Vagina (tissue), 2 donors: ENCODE measurements around the gene SMYD1. TPM values are rescaled to one million over a fixed set of nuclear protein-coding genes. Genes with fewer than 3 reads are reported as not detected.

Experiments used
- DNase-seq, 2 donors: peaks; one replicate each; pipeline ENCODE4 v3.0.0-alpha.2; 2017; ENCODE audit errors: extremely low spot score in 2 of 2
- H3K27ac ChIP-seq: fragments of 200-600 bp; sonication (generic); one replicate; pipeline ENCODE4 v1.5.1; 2019
- H3K27me3 ChIP-seq: fragments of 200-600 bp; sonication (generic); one replicate; pipeline ENCODE4 v1.5.1; 2019
- H3K36me3 ChIP-seq, 2 donors: fragments of 200-600 bp; sonication (generic); one replicate each; pipeline ENCODE4 v1.5.1; 2017 to 2019
- H3K4me1 ChIP-seq: fragments of 200-600 bp; sonication (generic); one replicate; pipeline ENCODE4 v1.5.1; 2019
- H3K4me3 ChIP-seq, 2 donors: fragments of 200-600 bp; sonication (generic); 1 replicate in 1 of 2; 2 replicates in 1 of 2; pipeline ENCODE4 v1.5.1; 2016 to 2019
- H3K9me3 ChIP-seq: fragments of 200-600 bp; sonication (generic); one replicate; pipeline ENCODE4 v1.5.1; 2019
- POLR2A ChIP-seq, 2 donors: fragments of 450-650 bp; IDR thresholded peaks; one replicate each; pipeline ENCODE4 v1.6.1; 2017; ENCODE audit warnings: antibody characterized with exemption in 2 of 2, mild to moderate bottlenecking in 2 of 2, moderate library complexity in 2 of 2
- POLR2AphosphoS5 ChIP-seq, 2 donors: sonication (generic); formaldehyde crosslinking; IDR thresholded peaks; one replicate each; pipeline ENCODE4 v1.9.0; 2017; ENCODE audit warnings: antibody characterized with exemption in 2 of 2, mild to moderate bottlenecking in 2 of 2, low read depth in 1 of 2; ENCODE audit not compliant: insufficient read depth in 1 of 2
- intact Hi-C: fragments of 100-400 bp; cut with DNase I; formaldehyde crosslinking; loops from one replicate; pipeline ENCODE4 v1.15.1; 2023
- total RNA-seq: library from RNA; depleted of rRNA; stranded (reverse); fragments of >200 nt; gene quantifications from one replicate; pipeline ENCODE4 v1.2.3, GENCODE V29; 2016
- TF ChIP-seq, protein P1 (sequence below), 3 experiments: fragments of 450-650 bp in 2 of 3; fragments of 200-600 bp in 1 of 3; sonication (generic) in 1 of 3; IDR thresholded peaks; one replicate each; pipeline ENCODE4 v1.5.1; 2017 to 2019; ENCODE audit warnings: antibody characterized with exemption in 3 of 3, mild to moderate bottlenecking in 2 of 3, moderate library complexity in 2 of 3

SMYD1 gene
- total RNA-seq, 1 donor from 2014 or later, result not detected

GRCh38 chr2:88066543-88066942 is 1.1 kb upstream of the SMYD1 start:
- H3K36me3 ChIP-seq, result no peaks in the 10 kb centered on the region
- H3K27ac ChIP-seq, result no peak overlapping the region
- intact Hi-C loops, result no loop called here
- no peaks in the 10 kb centered on the region for H3K9me3 ChIP-seq
- TF ChIP-seq, protein P1, sequence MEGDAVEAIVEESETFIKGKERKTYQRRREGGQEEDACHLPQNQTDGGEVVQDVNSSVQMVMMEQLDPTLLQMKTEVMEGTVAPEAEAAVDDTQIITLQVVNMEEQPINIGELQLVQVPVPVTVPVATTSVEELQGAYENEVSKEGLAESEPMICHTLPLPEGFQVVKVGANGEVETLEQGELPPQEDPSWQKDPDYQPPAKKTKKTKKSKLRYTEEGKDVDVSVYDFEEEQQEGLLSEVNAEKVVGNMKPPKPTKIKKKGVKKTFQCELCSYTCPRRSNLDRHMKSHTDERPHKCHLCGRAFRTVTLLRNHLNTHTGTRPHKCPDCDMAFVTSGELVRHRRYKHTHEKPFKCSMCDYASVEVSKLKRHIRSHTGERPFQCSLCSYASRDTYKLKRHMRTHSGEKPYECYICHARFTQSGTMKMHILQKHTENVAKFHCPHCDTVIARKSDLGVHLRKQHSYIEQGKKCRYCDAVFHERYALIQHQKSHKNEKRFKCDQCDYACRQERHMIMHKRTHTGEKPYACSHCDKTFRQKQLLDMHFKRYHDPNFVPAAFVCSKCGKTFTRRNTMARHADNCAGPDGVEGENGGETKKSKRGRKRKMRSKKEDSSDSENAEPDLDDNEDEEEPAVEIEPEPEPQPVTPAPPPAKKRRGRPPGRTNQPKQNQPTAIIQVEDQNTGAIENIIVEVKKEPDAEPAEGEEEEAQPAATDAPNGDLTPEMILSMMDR (IDR thresholded peaks at IDR 0.05), result no peak
- TF ChIP-seq POLR2A (IDR thresholded peaks at IDR 0.05) (no peak), POLR2AphosphoS5 (IDR thresholded peaks at IDR 0.05; ENCODE audit: insufficient read depth in 1 of 2, low read depth in 1 of 2) (no peak)
- H3K4me1 ChIP-seq, result no peaks in the 10 kb centered on the region
- DNase-seq, result no peak
- H3K27me3 ChIP-seq, result no peaks in the 10 kb centered on the region
- no peak overlapping the region for H3K4me3 ChIP-seq

DNA sequence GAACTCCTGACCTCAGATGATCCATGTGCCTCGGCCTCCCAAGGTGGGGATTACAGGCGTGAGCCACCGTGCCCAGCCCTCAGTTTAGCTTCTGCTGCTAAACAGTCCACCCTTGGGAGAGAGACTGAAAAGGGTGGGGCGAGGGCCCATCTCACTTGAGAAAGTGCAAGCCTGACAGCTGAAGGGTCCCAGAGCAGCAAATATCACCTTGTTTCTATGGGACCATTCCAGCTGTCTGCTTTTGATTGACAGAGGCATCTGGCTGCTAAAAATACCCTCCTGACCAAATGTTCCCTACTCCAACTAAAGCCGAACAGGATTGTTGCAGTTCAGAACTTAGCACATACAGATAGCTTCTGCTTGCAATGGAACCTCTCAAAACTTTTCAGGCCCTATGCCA is 436 bp upstream of the SMYD1 start:
- Histone ChIP-seq H3K27ac (no peak overlapping the region), H3K4me1 (no peaks in the 10 kb centered on the region), H3K27me3 (no peaks in the 10 kb centered on the region), H3K4me3 (no peak overlapping the region), H3K9me3 (no peaks in the 10 kb centered on the region), H3K36me3 (no peaks in the 10 kb centered on the region)
- no peak for DNase-seq
- intact Hi-C loops, result no loop called here
- TF ChIP-seq POLR2A (IDR thresholded peaks at IDR 0.05) (no peak), POLR2AphosphoS5 (IDR thresholded peaks at IDR 0.05; ENCODE audit: insufficient read depth in 1 of 2, low read depth in 1 of 2) (no peak)
- TF ChIP-seq, protein P1 (IDR thresholded peaks at IDR 0.05), result no peak

- Histone ChIP-seq H3K27me3 (no peaks in the 10 kb centered on the region), H3K4me3 (no peak overlapping the region), H3K4me1 (no peaks in the 10 kb centered on the region), H3K9me3 (no peaks in the 10 kb centered on the region), H3K36me3 (no peaks in the 10 kb centered on the region), H3K27ac (no peak overlapping the region)
- no peak for DNase-seq
- TF ChIP-seq, protein P1 (IDR thresholded peaks at IDR 0.05), result no peak
- TF ChIP-seq POLR2AphosphoS5 (IDR thresholded peaks at IDR 0.05; ENCODE audit: insufficient read depth in 1 of 2, low read depth in 1 of 2), result no peak
- intact Hi-C loops, result no loop called here
Observed at GRCh38 chr2:88068044-88068443, 419 bp downstream of the SMYD1 start.

DNA sequence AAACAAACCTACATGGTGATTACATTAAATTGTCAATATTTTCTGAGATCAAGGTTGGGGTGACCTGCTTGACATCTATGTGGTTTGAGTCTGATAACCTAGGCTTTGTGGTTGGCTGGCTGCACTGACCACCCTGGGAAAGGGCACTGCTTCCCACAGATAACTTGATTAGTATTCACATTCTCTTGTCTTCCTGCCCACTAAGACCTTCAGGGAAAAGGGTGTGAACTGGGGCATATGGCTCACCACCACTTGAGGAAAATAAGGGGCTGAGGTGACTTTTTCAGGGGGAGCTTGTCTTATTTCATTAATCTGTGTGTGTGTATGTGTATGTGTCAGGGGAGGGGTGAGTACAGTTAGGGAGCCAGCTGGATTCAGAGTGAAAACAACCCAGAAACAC is 1.5 kb downstream of the SMYD1 start:
- no peaks in the 10 kb centered on the region for H3K9me3 ChIP-seq
- DNase-seq, result no peak
- H3K27me3 ChIP-seq, result no peaks in the 10 kb centered on the region
- H3K36me3 ChIP-seq, result no peaks in the 10 kb centered on the region
- H3K4me3 ChIP-seq, result no peak overlapping the region
- intact Hi-C loops, result no loop called here
- no peaks in the 10 kb centered on the region for H3K4me1 ChIP-seq
- no peak overlapping the region for H3K27ac ChIP-seq
- TF ChIP-seq POLR2A (IDR thresholded peaks at IDR 0.05), result no peak
- TF ChIP-seq, protein P1 (IDR thresholded peaks at IDR 0.05), result no peak
- TF ChIP-seq POLR2AphosphoS5 (IDR thresholded peaks at IDR 0.05; ENCODE audit: insufficient read depth in 1 of 2, low read depth in 1 of 2), result no peak

- Histone ChIP-seq H3K4me1 (no peaks in the 10 kb centered on the region), H3K27me3 (no peaks in the 10 kb centered on the region), H3K4me3 (no peak overlapping the region), H3K9me3 (no peaks in the 10 kb centered on the region), H3K36me3 (no peaks in the 10 kb centered on the region), H3K27ac (no peak overlapping the region)
- no peak for TF ChIP-seq POLR2A (IDR thresholded peaks at IDR 0.05)
- TF ChIP-seq POLR2AphosphoS5 (IDR thresholded peaks at IDR 0.05; ENCODE audit: insufficient read depth in 1 of 2, low read depth in 1 of 2), result no peak
- TF ChIP-seq, protein P1 (IDR thresholded peaks at IDR 0.05), result no peak
- DNase-seq, result no peak
- intact Hi-C loops, result no loop called here
Observed at GRCh38 chr2:88070055-88070454, 2.4 kb downstream of the SMYD1 start.
